ENCODE measurements around the gene NTSR1.

The NTSR1 gene

GRCh38 chr20:62770111-62770910 lies 61.7 kb downstream of the NTSR1 start:
- no peaks in the 10 kb centered on the region for H3K79me2 ChIP-seq (ENCODE audit: insufficient read depth, low read length)
- H3K9ac ChIP-seq (ENCODE audit: low read depth, low read length, poor library complexity, severe bottlenecking) = no peak overlapping the region
- H3K4me1 ChIP-seq (ENCODE audit: insufficient read depth, low read length, poor library complexity, severe bottlenecking) = peaks cover 17% of the 10 kb centered on the region
- H4K20me1 ChIP-seq (ENCODE audit: insufficient read depth, low read length, poor library complexity, severe bottlenecking) = no peaks in the 10 kb centered on the region
- H3K27me3 ChIP-seq (ENCODE audit: insufficient read depth, low read length, poor library complexity, severe bottlenecking) = no peaks in the 10 kb centered on the region
- no peaks in the 10 kb centered on the region for H3F3A ChIP-seq (ENCODE audit: low read depth)
- TF ChIP-seq EZH2phosphoT487 (IDR thresholded peaks at IDR 0.05; ENCODE audit: borderline replicate concordance) (no peak), CTCF (conservative IDR thresholded peaks at IDR 0.05; ENCODE audit: low read length) (no peak)
- no peak overlapping the region for H3K4me2 ChIP-seq (ENCODE audit: low read depth, low read length, poor library complexity, severe bottlenecking)
- no peak overlapping the region for H2AFZ ChIP-seq (ENCODE audit: low read length)
- no peaks in the 10 kb centered on the region for H3K36me3 ChIP-seq (ENCODE audit: insufficient read depth, low read length)
- no peak overlapping the region for H3K4me3 ChIP-seq (ENCODE audit: low read length, poor library complexity, severe bottlenecking)
- no peaks in the 10 kb centered on the region for H3K9me3 ChIP-seq (ENCODE audit: insufficient read depth, low read depth, low read length)
- no peaks in the 10 kb centered on the region for H3K9me2 ChIP-seq (replicated peaks; ENCODE audit: low read depth, low read length)

- Histone ChIP-seq H3K4me1 (ENCODE audit: insufficient read depth, low read length, poor library complexity, severe bottlenecking) (peaks cover 23% of the 10 kb centered on the region), H2AFZ (ENCODE audit: low read length) (no peak overlapping the region), H3K4me3 (ENCODE audit: low read length, poor library complexity, severe bottlenecking) (no peak overlapping the region), H3K36me3 (ENCODE audit: insufficient read depth, low read length) (no peaks in the 10 kb centered on the region), H3K9ac (ENCODE audit: low read depth, low read length, poor library complexity, severe bottlenecking) (no peak overlapping the region), H3K9me2 (replicated peaks; ENCODE audit: low read depth, low read length) (no peaks in the 10 kb centered on the region), H3K27me3 (ENCODE audit: insufficient read depth, low read length, poor library complexity, severe bottlenecking) (no peaks in the 10 kb centered on the region), H3F3A (ENCODE audit: low read depth) (no peaks in the 10 kb centered on the region), H4K20me1 (ENCODE audit: insufficient read depth, low read length, poor library complexity, severe bottlenecking) (no peaks in the 10 kb centered on the region), H3K9me3 (ENCODE audit: insufficient read depth, low read depth, low read length) (no peaks in the 10 kb centered on the region), H3K79me2 (ENCODE audit: insufficient read depth, low read length) (no peaks in the 10 kb centered on the region), H3K4me2 (ENCODE audit: low read depth, low read length, poor library complexity, severe bottlenecking) (no peak overlapping the region)
- TF ChIP-seq EZH2phosphoT487 (IDR thresholded peaks at IDR 0.05; ENCODE audit: borderline replicate concordance) (no peak), CTCF (conservative IDR thresholded peaks at IDR 0.05; ENCODE audit: low read length) (no peak)
Observed at GRCh38 chr20:62770916-62771315, 62.3 kb downstream of the NTSR1 start.

GRCh38 chr20:62771396-62772102 lies 62.9 kb downstream of the NTSR1 start:
- Histone ChIP-seq H3K9me3 (ENCODE audit: insufficient read depth, low read depth, low read length) (no peaks in the 10 kb centered on the region), H3K9me2 (replicated peaks; ENCODE audit: low read depth, low read length) (no peaks in the 10 kb centered on the region), H3K4me2 (ENCODE audit: low read depth, low read length, poor library complexity, severe bottlenecking) (no peak overlapping the region), H4K20me1 (ENCODE audit: insufficient read depth, low read length, poor library complexity, severe bottlenecking) (no peaks in the 10 kb centered on the region), H3K27me3 (ENCODE audit: insufficient read depth, low read length, poor library complexity, severe bottlenecking) (no peaks in the 10 kb centered on the region), H3K4me1 (ENCODE audit: insufficient read depth, low read length, poor library complexity, severe bottlenecking) (peaks cover 29% of the 10 kb centered on the region), H3K9ac (ENCODE audit: low read depth, low read length, poor library complexity, severe bottlenecking) (no peak overlapping the region), H2AFZ (ENCODE audit: low read length) (no peak overlapping the region), H3K36me3 (ENCODE audit: insufficient read depth, low read length) (no peaks in the 10 kb centered on the region), H3K4me3 (ENCODE audit: low read length, poor library complexity, severe bottlenecking) (no peak overlapping the region), H3K79me2 (ENCODE audit: insufficient read depth, low read length) (0 out of 2 replicates have a peak, but pooled peaks cover 4% of the 10 kb centered on the region), H3F3A (ENCODE audit: low read depth) (no peaks in the 10 kb centered on the region)
- no peak for TF ChIP-seq EZH2phosphoT487 (IDR thresholded peaks at IDR 0.05; ENCODE audit: borderline replicate concordance)
- no peak for TF ChIP-seq CTCF (conservative IDR thresholded peaks at IDR 0.05; ENCODE audit: low read length)

Data from Loucy (cell line).